IPS-NIHi11 (cell line): ENCODE results near the gene PAX7.

Source experiments
- DNase-seq: peaks from one replicate; pipeline ENCODE4 v3.0.0; 2012; ENCODE audit warnings: mixed read lengths, low spot score

The PAX7 gene

GRCh38 chr1:18703041-18703621, 72.5 kb downstream of the PAX7 start:
- peak; percentile 85 for DNase-seq

- no peak for DNase-seq
Observed at GRCh38 chr1:18705811-18706210, 75.2 kb downstream of the PAX7 start.

DNA sequence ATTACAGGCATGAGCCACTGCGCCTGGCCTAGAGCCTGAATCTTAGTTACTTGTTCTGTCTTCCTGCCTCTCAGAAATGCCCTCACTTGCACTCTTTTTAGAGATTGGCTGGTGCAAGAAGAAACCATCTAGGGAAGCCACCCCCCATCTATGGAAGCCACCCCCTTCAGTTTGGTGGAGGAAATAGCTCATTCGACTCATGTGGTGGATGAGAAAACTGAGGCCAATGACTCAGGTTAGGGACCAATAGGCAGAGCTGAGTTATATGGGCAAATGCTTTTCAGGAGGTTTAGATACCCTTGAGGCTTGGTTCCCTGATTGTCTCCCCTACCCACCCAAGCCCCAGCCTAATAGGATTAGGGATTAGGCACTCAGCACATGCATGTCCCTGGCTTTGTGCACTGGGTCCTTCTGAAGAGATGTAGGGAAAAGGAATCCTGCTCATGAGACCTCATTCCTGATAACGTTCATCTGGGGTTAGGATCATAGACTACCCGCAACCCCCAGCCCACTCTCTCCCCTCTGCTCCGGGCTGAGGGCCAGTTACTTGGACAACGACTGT, 77.1 kb downstream of the PAX7 start:
- no peak for DNase-seq

DNA sequence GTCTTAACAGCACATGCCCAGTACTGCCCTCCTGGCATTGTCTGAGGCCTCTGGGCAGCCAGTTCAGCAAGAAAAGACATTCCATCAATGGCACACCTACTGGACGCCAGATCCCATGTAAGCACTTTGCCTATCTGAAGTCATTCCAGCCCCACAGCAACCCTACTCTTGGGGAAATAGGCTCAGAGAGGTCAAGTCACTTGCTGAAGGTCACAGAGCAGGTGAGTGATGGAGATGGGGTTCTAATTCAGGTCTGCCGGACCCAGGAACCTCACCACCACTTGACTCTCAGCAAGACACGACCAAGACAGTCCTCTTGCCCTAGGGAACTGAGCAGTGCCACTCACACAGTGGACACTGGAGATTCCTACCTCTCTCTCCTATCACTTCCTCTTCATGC, 79.4 kb downstream of the PAX7 start:
- DNase-seq, result no peak

DNA sequence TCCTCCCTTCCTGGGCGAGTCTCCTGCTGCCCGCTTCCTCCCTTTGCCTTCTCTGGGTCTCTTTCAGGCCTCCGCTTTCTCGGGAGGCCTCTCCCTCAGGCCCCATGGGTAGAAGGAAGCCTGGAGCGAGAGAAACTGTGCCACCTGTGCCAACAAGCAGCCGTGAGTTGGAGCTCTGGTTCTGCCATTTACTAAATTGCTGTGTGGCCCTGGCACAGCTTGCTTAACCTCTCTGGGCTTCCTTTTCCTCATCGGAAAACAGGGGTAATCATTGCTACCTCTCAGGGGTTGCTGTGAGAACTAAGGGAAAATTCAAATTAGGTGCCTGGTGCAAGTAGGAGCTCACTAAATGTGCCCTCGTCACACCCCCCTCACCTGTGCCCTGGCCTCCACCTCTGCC, 80.4 kb downstream of the PAX7 start:
- DNase-seq, result no peak

DNA sequence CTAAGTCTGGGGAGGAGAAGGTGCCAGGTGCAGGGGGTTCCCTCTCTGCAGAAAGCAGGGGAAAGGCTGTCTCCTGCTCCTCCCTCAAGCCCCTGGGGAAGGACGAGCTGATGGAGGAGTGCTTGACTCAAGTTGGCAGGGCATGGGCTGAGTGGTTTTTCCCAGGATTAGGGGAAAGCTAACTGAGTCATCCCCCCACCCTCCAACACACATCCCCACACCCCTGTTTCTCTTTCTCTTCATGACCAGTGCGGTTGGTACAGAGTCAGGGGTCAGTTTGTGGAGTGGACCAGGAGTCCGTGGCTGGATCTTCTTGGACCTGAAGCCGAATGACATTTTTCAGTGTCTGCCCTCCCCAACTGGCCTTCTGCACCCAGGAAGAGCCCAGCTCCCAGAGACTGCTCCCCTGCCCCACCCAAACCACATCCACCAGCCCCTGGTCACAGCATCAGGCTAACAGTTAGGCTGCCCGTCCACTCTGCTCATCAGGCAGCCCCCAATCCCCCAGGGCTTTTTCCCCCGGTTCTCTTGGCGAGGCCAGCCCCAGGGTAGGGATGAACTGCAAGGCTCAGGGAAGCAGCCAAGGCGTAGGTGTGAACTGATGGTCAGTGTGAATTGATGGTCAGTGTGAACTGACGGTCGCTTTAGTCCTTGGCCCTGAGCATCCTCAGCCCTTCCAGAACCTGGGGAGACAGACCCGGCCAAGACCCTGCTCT, 81.0 kb downstream of the PAX7 start:
- DNase-seq, result no peak

DNA sequence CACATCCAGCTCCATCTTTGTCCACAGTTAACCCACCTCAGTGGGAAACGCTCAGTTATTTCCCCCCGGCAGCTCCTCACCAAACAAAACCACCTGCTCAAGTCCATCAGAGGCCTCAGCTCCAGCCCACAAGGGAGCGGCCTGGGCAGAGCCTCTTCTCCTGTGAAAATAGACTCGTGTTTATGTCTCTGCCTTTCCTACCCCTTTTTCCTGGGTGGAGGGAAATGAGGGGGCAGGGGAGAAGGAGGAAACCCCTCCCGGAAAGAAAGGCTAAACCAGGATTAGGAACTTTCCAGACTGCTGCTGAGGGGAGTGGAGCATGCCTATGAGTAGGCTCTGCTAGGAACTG, 81.6 kb downstream of the PAX7 start:
- DNase-seq, result no peak

- no peak for DNase-seq
Observed at GRCh38 chr1:18714404-18715175, 83.9 kb downstream of the PAX7 start.

DNA sequence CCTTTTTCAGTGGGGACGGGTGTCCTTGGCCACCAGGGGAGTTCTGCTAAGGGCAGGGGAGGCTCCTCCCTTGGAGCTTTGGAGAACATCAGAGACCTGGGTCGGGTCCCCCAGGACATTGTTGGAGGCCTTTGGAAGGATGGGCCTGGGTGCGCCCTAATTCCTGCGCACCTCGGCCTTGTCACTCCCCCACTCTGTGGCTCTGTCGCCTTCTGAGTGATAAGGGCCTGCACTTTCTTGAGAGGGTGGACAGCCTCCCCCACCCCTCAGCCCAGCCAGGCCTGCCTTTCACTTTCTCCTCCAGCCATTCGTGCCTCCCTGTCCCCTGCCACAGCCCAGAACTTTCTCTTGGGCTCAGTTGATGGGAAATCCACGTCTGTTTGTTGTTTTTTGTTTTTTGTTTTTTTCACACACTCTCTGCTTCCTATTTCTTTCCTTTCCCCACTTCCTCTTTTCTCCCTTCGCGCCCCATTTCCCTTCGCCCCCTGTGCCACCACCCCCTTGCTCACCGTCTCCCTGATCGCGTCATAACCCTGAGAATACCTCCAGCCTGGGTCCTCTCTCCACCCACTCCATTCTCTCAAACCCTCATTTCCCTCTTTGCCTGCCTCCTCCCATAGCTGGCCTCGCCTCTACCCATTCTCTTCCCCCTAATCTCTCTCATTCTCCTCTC, 85.6 kb downstream of the PAX7 start:
- peak; percentile 54 for DNase-seq

GRCh38 chr1:18716785-18717678, 86.4 kb downstream of the PAX7 start:
- DNase-seq, result peak; percentile 72

DNA sequence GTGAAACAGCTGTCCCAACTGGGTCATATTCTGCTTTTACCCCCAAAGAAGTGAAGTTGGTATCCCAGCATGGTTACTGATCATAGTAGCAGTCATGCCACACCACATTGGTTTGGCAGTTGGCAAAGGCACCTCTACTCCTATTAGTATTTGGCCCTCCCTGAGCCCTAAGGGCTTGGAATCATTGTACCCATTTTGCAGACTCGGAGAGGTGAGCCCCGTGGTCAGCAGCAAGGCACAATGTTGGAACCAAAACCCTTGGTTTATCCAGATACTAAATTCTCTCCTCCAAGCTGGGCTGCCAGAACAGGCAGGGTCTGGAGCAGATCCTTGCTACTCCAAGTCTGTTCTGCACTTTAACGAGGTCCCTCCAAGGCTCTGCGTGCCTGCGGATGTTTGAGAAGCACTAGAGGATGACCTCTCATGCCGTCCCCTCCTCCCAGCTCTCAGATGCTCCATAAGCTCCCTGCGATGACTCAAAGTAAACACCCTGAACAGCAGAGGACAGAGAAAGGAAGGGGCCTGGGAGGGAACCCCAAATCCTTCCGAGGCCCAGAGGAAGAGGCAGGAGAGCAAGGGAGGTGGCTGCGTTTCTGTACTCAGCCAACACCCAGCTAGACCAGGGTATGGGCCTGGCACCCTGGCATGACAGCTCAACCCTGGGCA, 89.3 kb downstream of the PAX7 start:
- no peak for DNase-seq

GRCh38 chr1:18721041-18721440, 90.4 kb downstream of the PAX7 start:
- DNase-seq, result no peak

- no peak for DNase-seq
Observed at GRCh38 chr1:18721776-18722175, 91.1 kb downstream of the PAX7 start.

DNA sequence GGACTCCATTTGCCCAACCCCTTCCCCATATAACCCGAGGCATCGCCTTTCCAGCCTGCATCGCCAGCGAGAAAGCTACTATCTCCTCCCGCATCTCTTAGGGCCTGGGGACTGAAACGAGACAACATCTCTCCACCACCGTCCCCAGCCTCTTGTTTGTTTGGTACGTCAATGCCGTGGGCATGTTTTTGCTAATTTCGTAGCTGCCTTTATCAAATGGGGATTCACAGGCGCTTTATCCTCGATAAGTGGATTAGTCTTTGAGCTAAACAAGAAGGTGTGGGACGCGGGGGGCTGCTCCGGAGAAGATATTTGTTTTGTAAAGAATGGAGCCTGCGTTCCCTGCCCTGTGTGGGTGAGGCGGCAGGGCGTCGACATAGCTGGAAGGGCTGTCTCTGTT, 91.6 kb downstream of the PAX7 start:
- DNase-seq, result no peak

GRCh38 chr1:18723206-18723605, 92.6 kb downstream of the PAX7 start:
- DNase-seq, result no peak

DNA sequence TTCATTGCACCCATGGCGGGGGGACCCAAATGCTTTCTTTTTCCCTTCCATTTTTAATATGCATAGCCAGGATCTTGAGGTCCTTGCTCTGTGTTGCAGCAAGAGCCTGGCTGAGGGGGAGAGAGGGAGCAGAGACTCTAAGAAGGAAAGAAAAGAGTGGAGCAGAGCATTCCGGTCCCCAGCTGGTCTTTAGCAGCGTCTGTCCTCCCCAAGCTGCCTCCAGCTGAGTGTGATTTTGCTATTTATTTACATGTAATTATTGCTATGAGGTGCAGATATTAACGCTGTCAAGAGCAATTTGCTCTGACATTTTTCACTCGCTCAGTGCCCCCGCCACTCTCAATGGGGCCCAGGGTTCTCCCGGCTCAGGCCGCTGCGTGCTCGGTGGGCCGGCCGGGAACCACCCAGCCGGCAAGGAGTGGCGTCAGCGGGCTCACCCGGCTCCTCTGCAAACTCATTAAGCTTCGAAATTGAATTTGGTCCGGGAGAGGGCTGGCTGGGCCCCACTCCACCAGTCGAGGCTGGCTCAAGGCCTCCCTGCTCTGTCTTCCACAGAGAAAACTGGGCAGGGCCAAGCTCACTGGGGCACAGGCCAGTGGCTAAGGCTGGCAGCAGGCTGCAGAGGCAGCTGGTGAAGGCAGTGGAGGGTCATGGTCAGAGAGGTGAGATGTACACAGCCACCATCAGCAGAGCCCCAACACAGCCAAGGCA, 93.2 kb downstream of the PAX7 start:
- DNase-seq, result no peak

DNA sequence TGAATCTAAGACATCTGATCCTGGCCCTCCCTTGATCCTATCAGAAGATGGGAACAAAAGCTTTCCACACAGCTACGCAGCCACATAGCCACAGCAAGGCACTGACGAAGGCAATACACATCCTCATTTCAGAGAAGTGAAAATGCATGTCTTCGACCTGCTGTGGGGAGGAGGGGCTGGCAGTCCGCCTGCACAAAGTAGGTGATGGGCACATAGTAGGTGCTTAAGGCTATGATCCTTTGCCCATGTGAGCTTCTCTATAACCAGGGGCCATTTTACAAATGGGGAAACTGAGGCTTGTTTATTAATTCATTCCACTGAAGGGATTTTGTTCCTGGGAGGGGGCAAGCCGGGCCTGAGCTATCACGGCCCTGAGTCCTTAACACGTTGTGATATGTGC, 94.2 kb downstream of the PAX7 start:
- DNase-seq, result no peak

DNA sequence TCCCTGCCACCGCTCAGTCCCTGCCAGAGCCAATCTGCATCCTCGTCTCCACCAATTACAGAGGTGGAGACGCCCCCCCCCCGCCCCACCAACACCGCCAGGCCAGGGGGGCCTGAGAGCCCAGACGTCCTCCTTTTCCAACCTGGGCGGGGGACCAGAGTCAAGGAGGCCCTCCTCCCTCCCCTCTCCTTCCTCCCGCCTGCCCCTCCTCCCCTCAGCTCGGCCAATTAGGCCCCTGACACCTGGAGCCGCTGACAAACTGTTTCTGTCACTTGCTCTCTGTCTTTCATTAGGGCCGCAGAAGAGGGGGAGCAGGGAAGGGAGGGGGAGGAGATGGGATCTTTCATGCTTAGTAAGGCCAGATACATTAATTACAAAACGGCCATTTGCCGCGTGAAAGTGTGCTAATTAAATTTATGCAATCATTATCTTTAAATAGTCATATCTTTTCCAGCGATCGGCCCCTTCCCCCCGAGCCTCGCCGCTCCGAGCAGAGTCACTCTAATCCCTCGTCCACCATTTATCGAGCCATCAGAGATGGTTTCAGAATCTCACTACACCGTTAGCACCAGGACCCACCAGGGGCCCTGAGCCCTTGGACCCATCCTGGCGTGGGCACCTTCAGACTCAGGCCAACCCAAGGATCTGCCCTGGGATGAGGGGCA, 94.7 kb downstream of the PAX7 start:
- peak; percentile 76 for DNase-seq

DNA sequence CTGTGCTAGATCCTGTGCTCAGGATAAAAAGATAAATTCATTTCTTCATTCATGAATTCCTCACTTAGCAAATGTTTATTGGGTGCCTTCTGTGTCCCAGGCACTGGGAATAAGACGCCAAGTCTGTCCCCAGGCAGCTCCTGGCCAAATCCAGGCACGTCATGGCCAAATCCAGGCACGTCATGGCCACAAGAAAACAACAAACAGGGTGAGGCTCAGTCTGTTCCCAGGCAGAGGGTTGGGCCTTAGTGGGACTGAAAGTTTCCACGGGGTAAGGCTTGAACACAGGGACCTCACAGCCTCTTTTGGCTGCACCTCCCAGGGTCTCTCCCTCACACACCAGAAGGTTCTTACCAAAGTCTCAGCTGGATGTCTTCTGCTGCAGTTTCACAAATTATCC, 95.7 kb downstream of the PAX7 start:
- no peak for DNase-seq

DNA sequence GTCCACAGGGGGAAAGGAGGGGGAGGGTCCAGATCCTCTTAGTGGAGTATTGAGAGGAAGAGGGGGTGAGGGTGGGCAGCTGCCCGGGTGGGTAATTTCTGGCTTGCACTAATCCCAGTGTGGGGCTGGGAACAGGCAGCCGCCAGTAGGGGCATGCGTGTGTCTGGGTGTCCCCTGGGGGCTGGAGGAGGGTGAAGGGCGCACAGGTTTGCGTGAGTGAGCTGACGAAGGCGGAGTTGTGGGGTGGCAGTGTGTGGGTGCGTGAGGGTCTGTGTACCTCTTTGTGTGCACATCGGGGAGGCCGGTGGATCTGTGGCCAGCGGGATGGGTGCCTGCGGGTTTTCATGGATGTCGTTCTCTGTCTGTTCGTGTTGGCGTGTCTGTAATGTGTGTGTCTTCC, 97.3 kb downstream of the PAX7 start:
- DNase-seq, result no peak
